ENCODE measurements around the gene FBLN1.

The FBLN1 gene

DNA sequence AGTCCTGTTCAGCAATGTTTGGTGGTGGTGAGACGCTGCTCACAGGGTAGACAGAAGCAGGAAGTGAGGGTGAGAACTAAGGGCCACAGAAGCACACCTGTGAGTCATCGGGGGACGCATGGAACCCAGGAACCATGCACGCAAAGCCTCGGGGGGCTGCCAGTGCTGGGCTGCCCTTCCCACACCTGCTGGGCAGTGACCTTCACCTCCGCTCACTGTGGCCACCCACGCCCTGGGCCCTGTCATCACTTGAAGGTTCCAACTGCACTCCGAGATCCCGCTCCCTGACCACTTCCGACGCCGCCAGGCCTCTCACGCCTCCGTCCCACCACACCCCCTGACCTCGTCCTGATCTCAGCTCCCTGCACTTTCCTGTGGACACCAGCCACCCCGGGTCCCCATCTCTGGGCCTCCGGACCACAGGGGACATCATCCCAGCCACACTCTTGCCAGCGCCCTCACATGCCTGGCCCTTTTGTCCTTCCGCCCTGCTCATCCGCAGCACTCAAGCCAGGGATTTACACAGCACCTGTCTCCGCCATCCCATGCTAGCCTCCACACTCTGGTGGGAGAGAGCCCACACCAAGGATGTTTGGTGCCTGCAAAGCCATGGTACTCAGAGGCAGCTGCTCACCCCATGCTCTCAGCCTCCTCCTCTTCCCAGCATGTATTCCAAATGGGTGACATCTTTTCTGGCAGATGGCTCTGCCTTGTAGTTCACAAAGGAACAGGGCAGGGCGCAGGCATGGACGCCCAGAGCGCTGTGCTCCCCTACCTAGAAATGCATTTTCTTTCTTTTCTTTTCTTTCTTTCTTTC, 145.8 kb downstream of the FBLN1 start:
- H3K79me2 ChIP-seq (ENCODE audit: insufficient read depth, low read length), result no peaks in the 10 kb centered on the region
- H3F3A ChIP-seq (ENCODE audit: insufficient read depth, low read length), result no peaks in the 10 kb centered on the region
- no peak overlapping the region for H2AFZ ChIP-seq (ENCODE audit: low read length)
- no peak for TF ChIP-seq EZH2 (IDR thresholded peaks at IDR 0.05; ENCODE audit: borderline replicate concordance, low read length)
- TF ChIP-seq, protein P1, sequence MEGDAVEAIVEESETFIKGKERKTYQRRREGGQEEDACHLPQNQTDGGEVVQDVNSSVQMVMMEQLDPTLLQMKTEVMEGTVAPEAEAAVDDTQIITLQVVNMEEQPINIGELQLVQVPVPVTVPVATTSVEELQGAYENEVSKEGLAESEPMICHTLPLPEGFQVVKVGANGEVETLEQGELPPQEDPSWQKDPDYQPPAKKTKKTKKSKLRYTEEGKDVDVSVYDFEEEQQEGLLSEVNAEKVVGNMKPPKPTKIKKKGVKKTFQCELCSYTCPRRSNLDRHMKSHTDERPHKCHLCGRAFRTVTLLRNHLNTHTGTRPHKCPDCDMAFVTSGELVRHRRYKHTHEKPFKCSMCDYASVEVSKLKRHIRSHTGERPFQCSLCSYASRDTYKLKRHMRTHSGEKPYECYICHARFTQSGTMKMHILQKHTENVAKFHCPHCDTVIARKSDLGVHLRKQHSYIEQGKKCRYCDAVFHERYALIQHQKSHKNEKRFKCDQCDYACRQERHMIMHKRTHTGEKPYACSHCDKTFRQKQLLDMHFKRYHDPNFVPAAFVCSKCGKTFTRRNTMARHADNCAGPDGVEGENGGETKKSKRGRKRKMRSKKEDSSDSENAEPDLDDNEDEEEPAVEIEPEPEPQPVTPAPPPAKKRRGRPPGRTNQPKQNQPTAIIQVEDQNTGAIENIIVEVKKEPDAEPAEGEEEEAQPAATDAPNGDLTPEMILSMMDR (IDR thresholded peaks at IDR 0.05; ENCODE audit: low read length), result no peak
- peak overlapping the region; percentile 32 for H3K4me3 ChIP-seq (ENCODE audit: low read depth, low read length, poor library complexity, severe bottlenecking)
- H3K9me3 ChIP-seq (ENCODE audit: low read length), result no peaks in the 10 kb centered on the region
- H3K9me2 ChIP-seq (ENCODE audit: low read depth, low read length), result no peaks in the 10 kb centered on the region
- peak overlapping the region; percentile 64 for H3K4me2 ChIP-seq (ENCODE audit: low read length)
- no peaks in the 10 kb centered on the region for H4K20me1 ChIP-seq (ENCODE audit: insufficient read depth, low read length)
- H3K27me3 ChIP-seq (ENCODE audit: insufficient read depth, low read length), result no peaks in the 10 kb centered on the region
- peaks cover 57% of the 10 kb centered on the region for H3K4me1 ChIP-seq (ENCODE audit: insufficient read depth, low read length, severe bottlenecking)
- peak overlapping the region; percentile 87 for H3K27ac ChIP-seq (ENCODE audit: low read depth, low read length, poor library complexity, severe bottlenecking)
- peaks cover 12% of the 10 kb centered on the region for H3K36me3 ChIP-seq (ENCODE audit: insufficient read depth, low read length)
- peak overlapping the region; percentile 61 for H3K9ac ChIP-seq (ENCODE audit: low read length)

DNA sequence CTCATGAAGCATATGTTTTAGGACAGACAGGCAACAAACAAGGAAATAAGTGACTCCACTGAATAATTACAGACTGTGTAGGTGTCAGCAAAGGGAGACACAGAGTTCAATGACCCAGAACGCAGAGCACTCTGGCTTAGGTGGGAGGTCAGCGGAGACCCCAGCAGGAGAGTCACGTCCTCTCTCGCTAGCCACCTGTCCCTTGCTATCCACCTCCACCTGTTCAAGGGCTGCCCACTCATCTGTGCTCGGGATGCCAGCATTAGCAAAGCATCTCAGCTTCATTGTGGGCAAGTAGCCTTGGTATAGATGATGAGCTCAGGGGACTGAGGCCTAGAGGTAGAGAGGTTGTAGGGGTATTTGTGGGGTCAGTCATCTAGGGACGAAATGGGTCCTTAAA, 147.1 kb downstream of the FBLN1 start:
- no peaks in the 10 kb centered on the region for H3K9me3 ChIP-seq (ENCODE audit: low read length)
- no peaks in the 10 kb centered on the region for H3K79me2 ChIP-seq (ENCODE audit: insufficient read depth, low read length)
- H3K9me2 ChIP-seq (ENCODE audit: low read depth, low read length), result no peaks in the 10 kb centered on the region
- H4K20me1 ChIP-seq (ENCODE audit: insufficient read depth, low read length), result no peaks in the 10 kb centered on the region
- TF ChIP-seq, protein P1 (IDR thresholded peaks at IDR 0.05; ENCODE audit: low read length), result no peak
- no peak for TF ChIP-seq EZH2 (IDR thresholded peaks at IDR 0.05; ENCODE audit: borderline replicate concordance, low read length)
- no peak overlapping the region for H3K4me2 ChIP-seq (ENCODE audit: low read length)
- peaks cover 12% of the 10 kb centered on the region for H3K36me3 ChIP-seq (ENCODE audit: insufficient read depth, low read length)
- peak overlapping the region; percentile 12 for H3K27ac ChIP-seq (ENCODE audit: low read depth, low read length, poor library complexity, severe bottlenecking)
- H3K27me3 ChIP-seq (ENCODE audit: insufficient read depth, low read length), result no peaks in the 10 kb centered on the region
- H3K9ac ChIP-seq (ENCODE audit: low read length), result no peak overlapping the region
- no peak overlapping the region for H2AFZ ChIP-seq (ENCODE audit: low read length)
- no peaks in the 10 kb centered on the region for H3F3A ChIP-seq (ENCODE audit: insufficient read depth, low read length)
- H3K4me1 ChIP-seq (ENCODE audit: insufficient read depth, low read length, severe bottlenecking), result peaks cover 56% of the 10 kb centered on the region
- no peak overlapping the region for H3K4me3 ChIP-seq (ENCODE audit: low read depth, low read length, poor library complexity, severe bottlenecking)

GRCh38 chr22:45650721-45651120, 148.0 kb downstream of the FBLN1 start:
- Histone ChIP-seq H3F3A (ENCODE audit: insufficient read depth, low read length) (no peaks in the 10 kb centered on the region), H4K20me1 (ENCODE audit: insufficient read depth, low read length) (no peaks in the 10 kb centered on the region), H2AFZ (ENCODE audit: low read length) (no peak overlapping the region), H3K79me2 (ENCODE audit: insufficient read depth, low read length) (no peaks in the 10 kb centered on the region), H3K4me3 (ENCODE audit: low read depth, low read length, poor library complexity, severe bottlenecking) (no peak overlapping the region), H3K9ac (ENCODE audit: low read length) (no peak overlapping the region), H3K27me3 (ENCODE audit: insufficient read depth, low read length) (no peaks in the 10 kb centered on the region), H3K4me1 (ENCODE audit: insufficient read depth, low read length, severe bottlenecking) (peaks cover 47% of the 10 kb centered on the region), H3K27ac (ENCODE audit: low read depth, low read length, poor library complexity, severe bottlenecking) (no peak overlapping the region), H3K36me3 (ENCODE audit: insufficient read depth, low read length) (peaks cover 12% of the 10 kb centered on the region), H3K9me2 (ENCODE audit: low read depth, low read length) (no peaks in the 10 kb centered on the region), H3K9me3 (ENCODE audit: low read length) (no peaks in the 10 kb centered on the region), H3K4me2 (ENCODE audit: low read length) (no peak overlapping the region)
- TF ChIP-seq EZH2 (IDR thresholded peaks at IDR 0.05; ENCODE audit: borderline replicate concordance, low read length), result no peak
- TF ChIP-seq, protein P1 (IDR thresholded peaks at IDR 0.05; ENCODE audit: low read length), result no peak

Data from OCI-LY1 (cell line).